SK-MEL-5 (cell line): ENCODE results near the gene CDH4. TPM values are rescaled to one million over a fixed set of nuclear protein-coding genes. Genes with fewer than 3 reads are reported as not detected.

Experiments used
- DNase-seq: peaks from one replicate; pipeline ENCODE4 v3.0.0-alpha.2; 2016; ENCODE audit warnings: low read depth, low spot score
- in situ Hi-C: cut with HindIII; loops from 2 replicates; pipeline ENCODE4 v1.10.0; 2016; ENCODE audit warnings: low sequenced_read_pairs, high pct_unique_total_duplicates, low pct_unique_long_range_greater_than_20kb
- total RNA-seq: library from RNA; depleted of rRNA; stranded (reverse); fragments of >200 nt; shearing (Covaris generic); gene quantifications from 2 replicates; pipeline ENCODE4 v1.2.3, GENCODE V29; 2014

The CDH4 gene
- total RNA-seq, 1 experiment from 2014 or later: not detected

GRCh38 chr20:61514805-61515505 lies 262.9 kb downstream of the CDH4 start:
- in situ Hi-C loops: no loop called here
- no peak for DNase-seq

GRCh38 chr20:61515922-61516321 lies 263.9 kb downstream of the CDH4 start:
- no peak for DNase-seq
- in situ Hi-C loops: no loop called here

GRCh38 chr20:61516346-61517208 lies 264.5 kb downstream of the CDH4 start:
- in situ Hi-C loops: no loop called here
- no peak for DNase-seq

GRCh38 chr20:61517419-61517818 lies 265.4 kb downstream of the CDH4 start:
- in situ Hi-C loops: no loop called here
- DNase-seq: no peak

- DNase-seq: no peak
- in situ Hi-C loops: no loop called here
Observed at GRCh38 chr20:61518424-61518951, 266.4 kb downstream of the CDH4 start.

- in situ Hi-C loops: no loop called here
- DNase-seq: no peak
Observed at GRCh38 chr20:61519488-61519887, 267.4 kb downstream of the CDH4 start.

- DNase-seq: no peak
- in situ Hi-C loops: no loop called here
Observed at GRCh38 chr20:61520076-61520892, 268.2 kb downstream of the CDH4 start.

- no peak for DNase-seq
- in situ Hi-C loops: no loop called here
Observed at GRCh38 chr20:61520893-61521460, 268.9 kb downstream of the CDH4 start.

- in situ Hi-C loops: no loop called here
- no peak for DNase-seq
Observed at GRCh38 chr20:61521687-61522420, 269.8 kb downstream of the CDH4 start.

GRCh38 chr20:61522498-61523090 lies 270.5 kb downstream of the CDH4 start:
- DNase-seq: no peak
- in situ Hi-C loops: no loop called here

- in situ Hi-C loops: no loop called here
- no peak for DNase-seq
Observed at GRCh38 chr20:61523145-61523544, 271.1 kb downstream of the CDH4 start.

GRCh38 chr20:61524951-61525666 lies 273.0 kb downstream of the CDH4 start:
- in situ Hi-C loops: no loop called here
- DNase-seq: no peak

GRCh38 chr20:61525781-61526431 lies 273.8 kb downstream of the CDH4 start:
- DNase-seq: no peak
- in situ Hi-C loops: no loop called here

GRCh38 chr20:61526907-61527306 lies 274.8 kb downstream of the CDH4 start:
- in situ Hi-C loops: no loop called here
- DNase-seq: no peak

- in situ Hi-C loops: no loop called here
- DNase-seq: no peak
Observed at GRCh38 chr20:61527626-61528025, 275.6 kb downstream of the CDH4 start.

- DNase-seq: no peak
- in situ Hi-C loops: no loop called here
Observed at GRCh38 chr20:61528591-61528990, 276.5 kb downstream of the CDH4 start.
